Ishikawa (cell line): ENCODE results near the gene KAT6B.

Experiments used
- EGR1 ChIP-seq: IDR thresholded peaks from 2 replicates; pipeline ENCODE4 v1.6.1; 2012
- EP300 ChIP-seq: IDR thresholded peaks from 2 replicates; pipeline ENCODE4 v1.6.1; 2012; ENCODE audit warnings: borderline replicate concordance
- NFIC ChIP-seq: IDR thresholded peaks from 2 replicates; pipeline ENCODE4 v1.6.1; 2012
- REST ChIP-seq: IDR thresholded peaks from 2 replicates; pipeline ENCODE4 v1.6.1; 2012; ENCODE audit warnings: low read depth, mild to moderate bottlenecking

DNA sequence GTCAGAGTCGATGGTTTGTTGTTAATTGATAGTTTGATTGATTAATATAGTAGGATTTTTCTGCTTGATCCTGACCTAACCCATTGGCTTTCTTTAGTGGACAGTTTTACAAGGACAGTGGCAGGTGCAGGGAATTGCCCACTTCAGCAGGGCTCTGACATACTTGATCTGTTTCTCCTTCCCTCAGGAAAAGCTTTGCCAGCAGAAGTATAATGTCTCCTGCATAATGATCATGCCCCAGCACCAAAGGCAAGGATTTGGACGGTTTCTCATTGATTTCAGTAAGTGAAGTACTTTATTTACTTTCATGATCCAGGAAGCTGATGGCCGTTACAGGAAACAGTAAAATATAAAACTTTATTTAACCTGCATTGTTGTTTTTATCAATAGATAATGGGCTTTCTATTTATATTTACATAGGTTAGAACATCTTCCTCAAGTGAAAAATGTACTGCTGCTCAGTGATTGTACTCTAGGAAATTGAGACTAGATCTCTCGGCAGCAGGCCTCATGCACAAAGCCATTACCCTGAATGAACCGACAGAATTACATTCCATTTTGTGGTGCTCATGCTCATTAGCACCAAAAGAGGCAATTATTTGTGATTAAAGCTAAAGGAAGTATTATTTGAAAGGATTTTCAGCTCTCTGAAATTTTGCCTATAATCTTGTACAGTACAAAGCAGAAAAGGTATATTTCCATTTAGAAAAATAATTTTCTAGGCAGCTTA is 162.6 kb downstream of the KAT6B start:
- no peak for TF ChIP-seq EGR1
- TF ChIP-seq NFIC: no peak
- no peak for TF ChIP-seq EP300
- TF ChIP-seq REST: no peak
